Gastroesophageal sphincter (tissue), 4 donors: ENCODE results near the gene PURA. TPM values are rescaled to one million over a fixed set of nuclear protein-coding genes. Genes with fewer than 3 reads are reported as not detected.

Source experiments
- ATAC-seq: fragments of 150-250 bp; one replicate; pipeline ENCODE4 v1.9.1; 2016; ENCODE audit warnings: mild to moderate bottlenecking, moderate library complexity
- H3K27ac ChIP-seq, 4 donors: fragments of 200-600 bp; sonication (generic) in 3 of 4; 1 replicate in 3 of 4; 2 replicates in 1 of 4; pipeline ENCODE4 v1.5.1; 2016 to 2019
- H3K27me3 ChIP-seq: fragments of 200-600 bp; sonication (generic); one replicate; pipeline ENCODE4 v1.5.1; 2019
- H3K36me3 ChIP-seq, 2 donors: fragments of 200-600 bp; sonication (generic); one replicate each; pipeline ENCODE4 v1.5.1; 2019; ENCODE audit warnings: control low read depth in 1 of 2
- H3K4me1 ChIP-seq, 3 donors: fragments of 200-600 bp; sonication (generic); 1 replicate in 2 of 3; 2 replicates in 1 of 3; pipeline ENCODE4 v1.5.1; 2016 to 2019; ENCODE audit warnings: control low read depth in 2 of 3
- H3K4me3 ChIP-seq, 2 donors: fragments of 200-600 bp; sonication (generic); one replicate each; pipeline ENCODE4 v1.5.1; 2019; ENCODE audit warnings: mild to moderate bottlenecking in 1 of 2, moderate library complexity in 1 of 2
- H3K9me3 ChIP-seq, 3 donors: fragments of 200-600 bp; sonication (generic); one replicate each; pipeline ENCODE4 v1.5.1; 2017 to 2019; ENCODE audit warnings: control low read depth in 2 of 3
- CTCF ChIP-seq, 4 experiments: fragments of 200-600 bp in 2 of 4; fragments of 450-650 bp in 2 of 4; sonication (generic) in 1 of 4; IDR thresholded peaks; one replicate each; pipeline ENCODE4 v1.5.1; 2017 to 2019; ENCODE audit warnings: antibody characterized with exemption in 4 of 4, mild to moderate bottlenecking in 2 of 4, moderate library complexity in 2 of 4
- EP300 ChIP-seq: sonication (generic); formaldehyde crosslinking; IDR thresholded peaks from one replicate; pipeline ENCODE4 v1.6.1; 2017; ENCODE audit warnings: antibody characterized with exemption, mild to moderate bottlenecking
- POLR2A ChIP-seq, 2 donors: fragments of 450-650 bp; IDR thresholded peaks; one replicate each; pipeline ENCODE4 v1.6.1; 2017; ENCODE audit warnings: antibody characterized with exemption in 2 of 2, mild to moderate bottlenecking in 2 of 2, moderate library complexity in 1 of 2
- POLR2AphosphoS5 ChIP-seq: sonication (generic); formaldehyde crosslinking; IDR thresholded peaks from one replicate; pipeline ENCODE4 v1.6.1; 2017; ENCODE audit warnings: antibody characterized with exemption
- WGBS, 2 donors: methylation state at CpG; one replicate each; pipeline ENCODE4 v1.1.5; 2018; ENCODE audit warnings: low coverage in 1 of 2; 5-methylcytosine and 5-hydroxymethylcytosine counted together
- total RNA-seq, 4 donors: library from RNA; depleted of rRNA; stranded (reverse); fragments of >200 nt; gene quantifications; one replicate each; pipeline ENCODE4 v1.1.0, GENCODE V29; 2016

Gene PURA
- total RNA-seq, 4 donors from 2014 or later, result 38.0 to 61.0 (median 49.1) TPM

- WGBS, 2 donors, result 0 to 31% methylated on average over 6 to 7 of the region's 52 CpGs
- Histone ChIP-seq H3K4me1 (peaks cover 3 to 67% (median 19%) of the 10 kb centered on the region in 3 donors), H3K27ac (peak overlapping the region; percentile 93 to 99 (median 96)), H3K4me3 (peak overlapping the region; percentile 72 to 88), H3K36me3 (no peaks in the 10 kb centered on the region), H3K27me3 (no peaks in the 10 kb centered on the region), H3K9me3 (no peaks in the 10 kb centered on the region)
- TF ChIP-seq POLR2A (IDR thresholded peaks at IDR 0.05) (no peak), POLR2AphosphoS5 (no peak), EP300 (no peak), CTCF (IDR thresholded peaks at IDR 0.05) (peak in 1 of 4 experiments; percentile 8)
- no peak for ATAC-seq
Observed at GRCh38 chr5:140108093-140109017, 5.6 kb upstream of the PURA start.

GRCh38 chr5:140109018-140109758 lies 4.7 kb upstream of the PURA start:
- Histone ChIP-seq H3K9me3 (no peaks in the 10 kb centered on the region), H3K27ac (peak overlapping the region in 3 of 4 donors; percentile 40 to 99 (median 97)), H3K36me3 (no peaks in the 10 kb centered on the region), H3K4me3 (peak overlapping the region in 1 of 2 donors; percentile 88), H3K4me1 (peaks cover 3 to 68% (median 19%) of the 10 kb centered on the region in 3 donors), H3K27me3 (no peaks in the 10 kb centered on the region)
- ATAC-seq, result no peak
- TF ChIP-seq POLR2AphosphoS5 (no peak), POLR2A (IDR thresholded peaks at IDR 0.05) (no peak), EP300 (no peak), CTCF (IDR thresholded peaks at IDR 0.05) (no peak)
- WGBS, 2 donors, result 66 to 71% methylated on average over 10 to 19 of the region's 24 CpGs

GRCh38 chr5:140109759-140110645 lies 3.9 kb upstream of the PURA start:
- H3K4me1 ChIP-seq, result peaks cover 3 to 74% (median 19%) of the 10 kb centered on the region in 3 donors

GRCh38 chr5:140110646-140110957 lies 3.3 kb upstream of the PURA start:
- no peaks in the 10 kb centered on the region for H3K36me3 ChIP-seq
- H3K4me1 ChIP-seq, result peaks cover 3 to 80% (median 19%) of the 10 kb centered on the region in 3 donors
- H3K9me3 ChIP-seq, result no peaks in the 10 kb centered on the region
- H3K4me3 ChIP-seq, result no peak overlapping the region
- no peak overlapping the region for H3K27ac ChIP-seq
- TF ChIP-seq CTCF (IDR thresholded peaks at IDR 0.05) (no peak), POLR2A (IDR thresholded peaks at IDR 0.05) (no peak), POLR2AphosphoS5 (no peak), EP300 (no peak)
- WGBS, 2 donors, result 33 to 58% methylated on average over 1 of the region's 1 CpG
- no peaks in the 10 kb centered on the region for H3K27me3 ChIP-seq
- ATAC-seq, result no peak

More at GRCh38 chr5:140109759-140110645, 3.9 kb upstream of the PURA start:
- ATAC-seq, result no peak
- H3K9me3 ChIP-seq, result no peaks in the 10 kb centered on the region
- 80 to 81% methylated on average over 2 of the region's 2 CpGs for WGBS, 2 donors
- no peak overlapping the region for H3K27ac ChIP-seq
- TF ChIP-seq EP300, result no peak
- no peak for TF ChIP-seq POLR2AphosphoS5
- TF ChIP-seq CTCF (IDR thresholded peaks at IDR 0.05), result no peak
- no peak for TF ChIP-seq POLR2A (IDR thresholded peaks at IDR 0.05)
- no peak overlapping the region for H3K4me3 ChIP-seq
- H3K27me3 ChIP-seq, result no peaks in the 10 kb centered on the region
- no peaks in the 10 kb centered on the region for H3K36me3 ChIP-seq
